Activated naive CD4-positive, alpha-beta T cell treated with anti-CD3 and anti-CD28 coated beads, Interleukin-2, amount 10 ng/mL, durations not matched to agents 7 days and 5 days (primary cell): ENCODE results near the gene WDR26.
"Not testable (repeated sequence)": the region's sequence is repeated elsewhere in the genome, so short reads cannot be mapped to it uniquely, and the experiment has no call there.

Experiments used
- CTCF ChIA-PET: fragments of 350-600 bp; sonication (Branson Sonifier 250); formaldehyde crosslinking; loops from one replicate; lab custom pipeline; 2021; ENCODE audit warnings: antibody characterized with exemption; lab: Charles Lee
- DNase-seq: peaks from one replicate; pipeline ENCODE4 v3.0.0-alpha.2; 2020
- H3K27ac Mint-ChIP-seq: one replicate; pipeline ENCODE4 v1.8.0; 2021; ENCODE audit warnings: mild to moderate bottlenecking, moderate library complexity, mixed read lengths
- H3K27me3 Mint-ChIP-seq: one replicate; pipeline ENCODE4 v1.8.0; 2021; ENCODE audit warnings: mild to moderate bottlenecking, mixed read lengths
- H3K36me3 Mint-ChIP-seq: one replicate; pipeline ENCODE4 v1.8.0; 2021; ENCODE audit warnings: mixed read lengths
- H3K4me1 Mint-ChIP-seq: one replicate; pipeline ENCODE4 v1.8.0; 2021; ENCODE audit warnings: mixed read lengths
- H3K4me3 Mint-ChIP-seq: one replicate; pipeline ENCODE4 v1.8.0; 2021; ENCODE audit warnings: mild to moderate bottlenecking, moderate library complexity, mixed read lengths
- H3K9me3 Mint-ChIP-seq: one replicate; pipeline ENCODE4 v1.8.0; 2021; ENCODE audit warnings: mixed read lengths

WDR26 gene

GRCh38 chr1:224434691-224435317 lies at the start of gene WDR26:
Gene WDR26 (minus strand): TSS chr1:224434797.
- H3K9me3 Mint-ChIP-seq = no peaks in the 10 kb centered on the region
- H3K4me1 Mint-ChIP-seq = peaks cover 53% of the 10 kb centered on the region
- H3K4me3 Mint-ChIP-seq = peak within 1 kb of the TSS; percentile 95

GRCh38 chr1:224483206-224483605 lies 48.6 kb upstream of the WDR26 start:
- H3K36me3 Mint-ChIP-seq, H3K27me3 Mint-ChIP-seq, H3K4me3 Mint-ChIP-seq, H3K4me1 Mint-ChIP-seq, H3K9me3 Mint-ChIP-seq, H3K27ac Mint-ChIP-seq, DNase-seq: not testable (repeated sequence)
- CTCF ChIA-PET = interaction anchor here (0.7 kb wide), 1 partner anchor 43 kb away, joined by 3 read pairs; no protein-coding TSS in a partner anchor

More at GRCh38 chr1:224434691-224435317, at the start of gene WDR26:
- H3K27me3 Mint-ChIP-seq = no peaks in the 10 kb centered on the region
- DNase-seq = peak; percentile 93
- peak within 1 kb of the TSS; percentile 97 for H3K27ac Mint-ChIP-seq
- CTCF ChIA-PET = interaction anchor here (3.2 kb wide), 1 partner anchor 22 kb away, joined by 15 read pairs; no protein-coding TSS in a partner anchor
- peaks cover 31% of the 10 kb centered on the region for H3K36me3 Mint-ChIP-seq

GRCh38 chr1:224482619-224483018 lies 48.0 kb upstream of the WDR26 start:
- H3K36me3 Mint-ChIP-seq = no peaks in the 10 kb centered on the region
- H3K27ac Mint-ChIP-seq = no peak overlapping the region
- no peaks in the 10 kb centered on the region for H3K4me1 Mint-ChIP-seq
- no peak overlapping the region for H3K4me3 Mint-ChIP-seq
- H3K9me3 Mint-ChIP-seq = peaks cover 3% of the 10 kb centered on the region
- no peak for DNase-seq
- CTCF ChIA-PET = interaction anchor here (0.7 kb wide), 1 partner anchor 42 kb away, joined by 3 read pairs; no protein-coding TSS in a partner anchor
- H3K27me3 Mint-ChIP-seq = peaks cover 6% of the 10 kb centered on the region

- CTCF ChIA-PET = interaction anchor here (0.9 kb wide), 1 partner anchor 24 kb away, joined by 3 read pairs; no protein-coding TSS in a partner anchor
- H3K4me3 Mint-ChIP-seq = no peak overlapping the region
- no peak overlapping the region for H3K27ac Mint-ChIP-seq
- peaks cover 12% of the 10 kb centered on the region for H3K27me3 Mint-ChIP-seq
- DNase-seq = no peak
- peaks cover 3% of the 10 kb centered on the region for H3K9me3 Mint-ChIP-seq
- no peaks in the 10 kb centered on the region for H3K4me1 Mint-ChIP-seq
- no peaks in the 10 kb centered on the region for H3K36me3 Mint-ChIP-seq
Measured at GRCh38 chr1:224481601-224482000, 47.0 kb upstream of the WDR26 start.

- not testable (repeated sequence) for H3K9me3 Mint-ChIP-seq, H3K27ac Mint-ChIP-seq, H3K4me3 Mint-ChIP-seq, H3K36me3 Mint-ChIP-seq, H3K4me1 Mint-ChIP-seq, DNase-seq
- CTCF ChIA-PET = interaction anchor here (0.9 kb wide), 1 partner anchor 24 kb away, joined by 3 read pairs; no protein-coding TSS in a partner anchor
- peaks cover 12% of the 10 kb centered on the region for H3K27me3 Mint-ChIP-seq
Measured at GRCh38 chr1:224480888-224481459, 46.4 kb upstream of the WDR26 start.

GRCh38 chr1:224480200-224480599 lies 45.6 kb upstream of the WDR26 start:
- H3K27me3 Mint-ChIP-seq = peaks cover 12% of the 10 kb centered on the region
- H3K9me3 Mint-ChIP-seq, H3K4me1 Mint-ChIP-seq, CTCF ChIA-PET, DNase-seq, H3K36me3 Mint-ChIP-seq, H3K27ac Mint-ChIP-seq, H3K4me3 Mint-ChIP-seq: not testable (repeated sequence)

- Mint-ChIP-seq H3K27ac (no peak overlapping the region), H3K27me3 (peaks cover 10% of the 10 kb centered on the region), H3K4me1 (no peaks in the 10 kb centered on the region), H3K9me3 (peaks cover 2% of the 10 kb centered on the region), H3K36me3 (peaks cover 2% of the 10 kb centered on the region), H3K4me3 (no peak overlapping the region)
- CTCF ChIA-PET = interaction anchor here (1.3 kb wide), 1 partner anchor 15 kb away, joined by 3 read pairs; no protein-coding TSS in a partner anchor
- no peak for DNase-seq
Measured at GRCh38 chr1:224472806-224473205, 38.2 kb upstream of the WDR26 start.

GRCh38 chr1:224466154-224466553 lies 31.6 kb upstream of the WDR26 start:
- CTCF ChIA-PET = interaction anchor here (2.1 kb wide), 1 partner anchor 9 kb away, joined by 10 read pairs; no protein-coding TSS in a partner anchor
- peaks cover 17% of the 10 kb centered on the region for H3K4me1 Mint-ChIP-seq
- no peak overlapping the region for H3K27ac Mint-ChIP-seq
- no peak for DNase-seq
- H3K36me3 Mint-ChIP-seq = no peaks in the 10 kb centered on the region
- H3K4me3 Mint-ChIP-seq = no peak overlapping the region
- peaks cover 2% of the 10 kb centered on the region for H3K9me3 Mint-ChIP-seq
- H3K27me3 Mint-ChIP-seq = no peaks in the 10 kb centered on the region

GRCh38 chr1:224459966-224460365 lies 25.4 kb upstream of the WDR26 start:
- CTCF ChIA-PET = interaction anchor here (1.2 to 4.7 kb wide), 4 partner anchors 28 to 56 kb away, joined by 4 to 29 read pairs (median 12); no protein-coding TSS in a partner anchor

GRCh38 chr1:224458996-224459395 lies 24.4 kb upstream of the WDR26 start:
- Mint-ChIP-seq H3K36me3 (no peaks in the 10 kb centered on the region), H3K9me3 (no peaks in the 10 kb centered on the region), H3K4me3 (no peak overlapping the region), H3K27ac (peak overlapping the region; percentile 47), H3K4me1 (peaks cover 24% of the 10 kb centered on the region), H3K27me3 (no peaks in the 10 kb centered on the region)
- no peak for DNase-seq
- CTCF ChIA-PET = interaction anchor here (0.6 to 4.7 kb wide), 9 partner anchors 20 to 466 kb away, joined by 3 to 29 read pairs (median 12); no protein-coding TSS in a partner anchor

More at GRCh38 chr1:224459966-224460365, 25.4 kb upstream of the WDR26 start:
- no peak for DNase-seq
- no peaks in the 10 kb centered on the region for H3K27me3 Mint-ChIP-seq
- H3K36me3 Mint-ChIP-seq = no peaks in the 10 kb centered on the region
- peak overlapping the region; percentile 40 for H3K27ac Mint-ChIP-seq
- H3K9me3 Mint-ChIP-seq = no peaks in the 10 kb centered on the region
- H3K4me3 Mint-ChIP-seq = no peak overlapping the region
- H3K4me1 Mint-ChIP-seq = peaks cover 26% of the 10 kb centered on the region

- H3K4me3 Mint-ChIP-seq = no peak overlapping the region
- peak overlapping the region; percentile 0 for H3K27ac Mint-ChIP-seq
- H3K27me3 Mint-ChIP-seq = no peaks in the 10 kb centered on the region
- CTCF ChIA-PET = interaction anchor here (0.8 to 4.7 kb wide), 23 partner anchors 8 to 760 kb away, joined by 3 to 29 read pairs (median 6); partner anchors contain the start of gene WDR26
- no peak for DNase-seq
- H3K4me1 Mint-ChIP-seq = peaks cover 24% of the 10 kb centered on the region
- H3K36me3 Mint-ChIP-seq = no peaks in the 10 kb centered on the region
- no peaks in the 10 kb centered on the region for H3K9me3 Mint-ChIP-seq
Measured at GRCh38 chr1:224458296-224458695, 23.7 kb upstream of the WDR26 start.

- no peak overlapping the region for H3K4me3 Mint-ChIP-seq
- H3K9me3 Mint-ChIP-seq = no peaks in the 10 kb centered on the region
- no peaks in the 10 kb centered on the region for H3K27me3 Mint-ChIP-seq
- DNase-seq = no peak
- peak overlapping the region; percentile 39 for H3K27ac Mint-ChIP-seq
- H3K36me3 Mint-ChIP-seq = no peaks in the 10 kb centered on the region
- peaks cover 24% of the 10 kb centered on the region for H3K4me1 Mint-ChIP-seq
- CTCF ChIA-PET = interaction anchor here (0.7 to 4.7 kb wide), 30 partner anchors 8 to 759 kb away, joined by 3 to 29 read pairs (median 4); partner anchors contain the start of gene WDR26
Measured at GRCh38 chr1:224457782-224458144, 23.2 kb upstream of the WDR26 start.

GRCh38 chr1:224456637-224456953 lies 22.0 kb upstream of the WDR26 start:
- H3K4me1 Mint-ChIP-seq = peaks cover 25% of the 10 kb centered on the region
- no peak overlapping the region for H3K27ac Mint-ChIP-seq
- no peak overlapping the region for H3K4me3 Mint-ChIP-seq
- H3K9me3 Mint-ChIP-seq = no peaks in the 10 kb centered on the region
- DNase-seq = no peak
- CTCF ChIA-PET = interaction anchor here (0.7 to 4.7 kb wide), 20 partner anchors 8 to 636 kb away, joined by 3 to 29 read pairs (median 6); partner anchors contain the start of gene WDR26
- no peaks in the 10 kb centered on the region for H3K27me3 Mint-ChIP-seq
- H3K36me3 Mint-ChIP-seq = no peaks in the 10 kb centered on the region

- DNase-seq = no peak
- CTCF ChIA-PET = interaction anchor here (0.7 to 1.6 kb wide), 4 partner anchors 16 to 347 kb away, joined by 3 to 6 read pairs (median 3); no protein-coding TSS in a partner anchor
- Mint-ChIP-seq H3K4me3 (no peak overlapping the region), H3K27me3 (no peaks in the 10 kb centered on the region), H3K4me1 (peaks cover 39% of the 10 kb centered on the region), H3K27ac (no peak overlapping the region), H3K36me3 (peaks cover 12% of the 10 kb centered on the region), H3K9me3 (peaks cover 3% of the 10 kb centered on the region)
Measured at GRCh38 chr1:224454402-224455055, 19.9 kb upstream of the WDR26 start.
